ENCODE data around the gene GON4L. TPM values are rescaled to one million over a fixed set of nuclear protein-coding genes. Genes with fewer than 3 reads are reported as not detected.
A peak's percentile ranks its signal among the peaks of the same experiment; 100 is the strongest.

GON4L gene
- total RNA-seq, 1 experiment from 2014 or later = 54.4 TPM

DNA sequence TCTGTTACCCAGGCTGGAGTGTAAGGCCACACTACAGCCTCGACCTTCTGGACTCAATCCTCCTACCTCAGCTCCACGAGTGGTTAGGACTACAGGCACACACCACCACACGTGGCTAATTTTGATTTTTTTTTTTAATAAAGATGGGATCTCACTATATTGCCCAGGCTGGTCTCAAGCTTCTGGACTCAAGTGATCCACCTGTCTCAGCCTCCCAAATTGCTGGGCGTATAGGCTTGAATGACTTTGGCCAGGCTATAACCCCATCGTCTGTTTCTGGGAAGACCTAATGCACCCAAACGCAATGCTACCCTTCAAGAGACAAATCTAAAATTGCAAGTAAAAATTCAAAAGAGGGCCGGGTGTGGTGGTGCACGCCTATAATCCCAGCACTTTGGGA is 116.0 kb downstream of the GON4L start:
- no peak for ATAC-seq
- no peaks in the 10 kb centered on the region for H3K9me3 Mint-ChIP-seq
- CTCF ChIA-PET = no interaction called here
- peaks cover 28% of the 10 kb centered on the region for H3K36me3 Mint-ChIP-seq
- no peaks in the 10 kb centered on the region for H3K4me1 Mint-ChIP-seq
- DNase-seq (ENCODE audit: low spot score) = no peak
- no peaks in the 10 kb centered on the region for H3K27me3 Mint-ChIP-seq (ENCODE audit: low read depth)
- TF ChIP-seq ZNF121 (CRISPR knock-in tag; IDR thresholded peaks at IDR 0.05) (peak; percentile 53; the same call in 1 of the 2 replicates), PRRX2 (CRISPR knock-in tag; IDR thresholded peaks at IDR 0.05) (no peak)
- H3K4me3 Mint-ChIP-seq = no peak overlapping the region
- POLR2A ChIA-PET = no interaction called here
- H3K27ac Mint-ChIP-seq = no peak overlapping the region

DNA sequence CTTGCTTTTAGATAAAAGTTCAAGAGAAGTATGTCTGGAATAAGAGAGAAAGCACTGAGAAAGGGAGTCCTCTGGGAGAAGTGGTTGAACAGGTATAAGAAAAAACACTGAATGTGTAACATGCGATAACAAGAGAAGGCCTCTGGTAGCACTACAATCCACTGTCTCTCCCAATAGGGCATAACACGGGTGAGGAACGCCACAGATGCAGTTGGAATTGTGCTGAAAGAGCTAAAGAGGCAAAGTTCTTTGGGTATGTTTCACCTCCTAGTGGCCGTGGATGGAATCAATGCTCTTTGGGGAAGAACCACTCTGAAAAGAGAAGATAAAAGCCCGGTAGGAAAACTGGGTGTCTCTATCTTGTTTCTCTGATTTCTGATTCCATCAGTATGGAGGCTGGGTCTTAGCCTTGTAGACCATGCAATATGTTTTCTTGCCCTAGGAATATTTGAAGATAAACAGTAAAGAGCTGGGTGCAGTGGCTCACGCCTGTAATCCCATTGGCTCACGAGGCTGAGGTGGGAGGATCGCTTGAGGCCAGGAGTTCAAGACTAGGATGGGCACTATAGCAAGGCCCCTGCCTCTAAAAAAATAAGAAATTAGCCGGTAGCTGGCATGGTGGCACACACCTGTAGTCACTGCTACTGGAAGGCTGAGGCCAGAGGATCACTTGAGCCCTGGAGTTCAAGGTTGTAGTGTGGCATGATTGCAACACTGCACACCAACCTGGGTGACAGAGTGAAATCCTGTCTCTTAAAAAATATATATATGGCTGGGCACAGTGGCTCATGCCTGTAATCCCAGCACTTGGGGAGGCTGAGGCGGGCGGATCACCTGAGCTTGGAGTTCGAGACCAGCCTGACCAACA is 127.7 kb downstream of the GON4L start:
- no peak overlapping the region for H3K4me3 Mint-ChIP-seq
- DNase-seq (ENCODE audit: low spot score) (peak; percentile 66), ATAC-seq (peak; percentile 98)
- H3K27ac Mint-ChIP-seq = peak overlapping the region; percentile 91
- TF ChIP-seq OVOL2 (CRISPR knock-in tag; IDR thresholded peaks at IDR 0.05; ENCODE audit: borderline replicate concordance) (no peak), TCF7 (CRISPR knock-in tag; IDR thresholded peaks at IDR 0.05; ENCODE audit: low read depth) (no peak), ZNF396 (CRISPR knock-in tag; IDR thresholded peaks at IDR 0.05; ENCODE audit: borderline replicate concordance) (no peak)
- TF ChIP-seq, protein P1, sequence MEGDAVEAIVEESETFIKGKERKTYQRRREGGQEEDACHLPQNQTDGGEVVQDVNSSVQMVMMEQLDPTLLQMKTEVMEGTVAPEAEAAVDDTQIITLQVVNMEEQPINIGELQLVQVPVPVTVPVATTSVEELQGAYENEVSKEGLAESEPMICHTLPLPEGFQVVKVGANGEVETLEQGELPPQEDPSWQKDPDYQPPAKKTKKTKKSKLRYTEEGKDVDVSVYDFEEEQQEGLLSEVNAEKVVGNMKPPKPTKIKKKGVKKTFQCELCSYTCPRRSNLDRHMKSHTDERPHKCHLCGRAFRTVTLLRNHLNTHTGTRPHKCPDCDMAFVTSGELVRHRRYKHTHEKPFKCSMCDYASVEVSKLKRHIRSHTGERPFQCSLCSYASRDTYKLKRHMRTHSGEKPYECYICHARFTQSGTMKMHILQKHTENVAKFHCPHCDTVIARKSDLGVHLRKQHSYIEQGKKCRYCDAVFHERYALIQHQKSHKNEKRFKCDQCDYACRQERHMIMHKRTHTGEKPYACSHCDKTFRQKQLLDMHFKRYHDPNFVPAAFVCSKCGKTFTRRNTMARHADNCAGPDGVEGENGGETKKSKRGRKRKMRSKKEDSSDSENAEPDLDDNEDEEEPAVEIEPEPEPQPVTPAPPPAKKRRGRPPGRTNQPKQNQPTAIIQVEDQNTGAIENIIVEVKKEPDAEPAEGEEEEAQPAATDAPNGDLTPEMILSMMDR (IDR thresholded peaks at IDR 0.05) = peak; percentile 68
- TF ChIP-seq, protein P2, sequence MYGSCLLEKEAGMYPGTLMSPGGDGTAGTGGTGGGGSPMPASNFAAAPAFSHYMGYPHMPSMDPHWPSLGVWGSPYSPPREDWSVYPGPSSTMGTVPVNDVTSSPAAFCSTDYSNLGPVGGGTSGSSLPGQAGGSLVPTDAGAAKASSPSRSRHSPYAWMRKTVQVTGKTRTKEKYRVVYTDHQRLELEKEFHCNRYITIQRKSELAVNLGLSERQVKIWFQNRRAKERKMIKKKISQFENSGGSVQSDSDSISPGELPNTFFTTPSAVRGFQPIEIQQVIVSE (CRISPR knock-in tag; IDR thresholded peaks at IDR 0.05; ENCODE audit: borderline replicate concordance) = no peak
- no peaks in the 10 kb centered on the region for H3K9me3 Mint-ChIP-seq
- peaks cover 49% of the 10 kb centered on the region for H3K36me3 Mint-ChIP-seq
- CTCF ChIA-PET = interaction anchor here (0.5 to 1.8 kb wide), 16 partner anchors 9 to 523 kb away, joined by 3 to 11 read pairs (median 4); no protein-coding TSS in a partner anchor
- POLR2A ChIA-PET = no interaction called here
- no peaks in the 10 kb centered on the region for H3K4me1 Mint-ChIP-seq
- H3K27me3 Mint-ChIP-seq (ENCODE audit: low read depth) = no peaks in the 10 kb centered on the region

GRCh38 chr1:155725142-155725541 is 131.9 kb downstream of the GON4L start:
- POLR2A ChIA-PET = no interaction called here
- CTCF ChIA-PET = no interaction called here
- TF ChIP-seq RELA (CRISPR knock-in tag; IDR thresholded peaks at IDR 0.05; ENCODE audit: borderline replicate concordance) (no peak), ZNF671 (CRISPR knock-in tag; IDR thresholded peaks at IDR 0.05) (no peak), TEAD4 (CRISPR knock-in tag; IDR thresholded peaks at IDR 0.05) (no peak), ZNF416 (CRISPR knock-in tag; IDR thresholded peaks at IDR 0.05) (no peak), GTF2I (CRISPR knock-in tag; conservative IDR thresholded peaks at IDR 0.05) (no peak), NFE2L1 (CRISPR knock-in tag; IDR thresholded peaks at IDR 0.05) (no peak), CREM (CRISPR knock-in tag; IDR thresholded peaks at IDR 0.05) (no peak), SMAD4 (CRISPR knock-in tag; IDR thresholded peaks at IDR 0.05) (no peak), PRDM15 (CRISPR knock-in tag; IDR thresholded peaks at IDR 0.05) (no peak), HMGA2 (CRISPR knock-in tag; IDR thresholded peaks at IDR 0.05) (no peak), CREB1 (CRISPR knock-in tag; IDR thresholded peaks at IDR 0.05) (no peak), MXD4 (CRISPR knock-in tag; IDR thresholded peaks at IDR 0.05; ENCODE audit: borderline replicate concordance) (no peak), NR2C2 (CRISPR knock-in tag; IDR thresholded peaks at IDR 0.05) (no peak), NFYB (CRISPR knock-in tag; conservative IDR thresholded peaks at IDR 0.05; ENCODE audit: low read depth) (no peak)
- TF ChIP-seq, protein P3, sequence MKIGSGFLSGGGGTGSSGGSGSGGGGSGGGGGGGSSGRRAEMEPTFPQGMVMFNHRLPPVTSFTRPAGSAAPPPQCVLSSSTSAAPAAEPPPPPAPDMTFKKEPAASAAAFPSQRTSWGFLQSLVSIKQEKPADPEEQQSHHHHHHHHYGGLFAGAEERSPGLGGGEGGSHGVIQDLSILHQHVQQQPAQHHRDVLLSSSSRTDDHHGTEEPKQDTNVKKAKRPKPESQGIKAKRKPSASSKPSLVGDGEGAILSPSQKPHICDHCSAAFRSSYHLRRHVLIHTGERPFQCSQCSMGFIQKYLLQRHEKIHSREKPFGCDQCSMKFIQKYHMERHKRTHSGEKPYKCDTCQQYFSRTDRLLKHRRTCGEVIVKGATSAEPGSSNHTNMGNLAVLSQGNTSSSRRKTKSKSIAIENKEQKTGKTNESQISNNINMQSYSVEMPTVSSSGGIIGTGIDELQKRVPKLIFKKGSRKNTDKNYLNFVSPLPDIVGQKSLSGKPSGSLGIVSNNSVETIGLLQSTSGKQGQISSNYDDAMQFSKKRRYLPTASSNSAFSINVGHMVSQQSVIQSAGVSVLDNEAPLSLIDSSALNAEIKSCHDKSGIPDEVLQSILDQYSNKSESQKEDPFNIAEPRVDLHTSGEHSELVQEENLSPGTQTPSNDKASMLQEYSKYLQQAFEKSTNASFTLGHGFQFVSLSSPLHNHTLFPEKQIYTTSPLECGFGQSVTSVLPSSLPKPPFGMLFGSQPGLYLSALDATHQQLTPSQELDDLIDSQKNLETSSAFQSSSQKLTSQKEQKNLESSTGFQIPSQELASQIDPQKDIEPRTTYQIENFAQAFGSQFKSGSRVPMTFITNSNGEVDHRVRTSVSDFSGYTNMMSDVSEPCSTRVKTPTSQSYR (CRISPR knock-in tag; IDR thresholded peaks at IDR 0.05) = no peak
- TF ChIP-seq, protein P4, sequence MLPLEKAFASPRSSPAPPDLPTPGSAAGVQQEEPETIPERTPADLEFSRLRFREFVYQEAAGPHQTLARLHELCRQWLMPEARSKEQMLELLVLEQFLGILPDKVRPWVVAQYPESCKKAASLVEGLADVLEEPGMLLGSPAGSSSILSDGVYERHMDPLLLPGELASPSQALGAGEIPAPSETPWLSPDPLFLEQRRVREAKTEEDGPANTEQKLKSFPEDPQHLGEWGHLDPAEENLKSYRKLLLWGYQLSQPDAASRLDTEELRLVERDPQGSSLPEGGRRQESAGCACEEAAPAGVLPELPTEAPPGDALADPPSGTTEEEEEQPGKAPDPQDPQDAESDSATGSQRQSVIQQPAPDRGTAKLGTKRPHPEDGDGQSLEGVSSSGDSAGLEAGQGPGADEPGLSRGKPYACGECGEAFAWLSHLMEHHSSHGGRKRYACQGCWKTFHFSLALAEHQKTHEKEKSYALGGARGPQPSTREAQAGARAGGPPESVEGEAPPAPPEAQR (CRISPR knock-in tag; IDR thresholded peaks at IDR 0.05) = no peak

More at GRCh38 chr1:155725142-155725541, 131.9 kb downstream of the GON4L start:
- Mint-ChIP-seq H3K9me3 (no peaks in the 10 kb centered on the region), H3K4me1 (no peaks in the 10 kb centered on the region), H3K27ac (no peak overlapping the region), H3K4me3 (no peak overlapping the region), H3K27me3 (ENCODE audit: low read depth) (no peaks in the 10 kb centered on the region), H3K36me3 (peaks cover 33% of the 10 kb centered on the region)
- no peak for DNase-seq (ENCODE audit: low spot score)
- no peak for ATAC-seq
